HepG2 (cell line): ENCODE results near the gene UQCR11. TPM values are rescaled to one million over a fixed set of nuclear protein-coding genes. Genes with fewer than 3 reads are reported as not detected.

Experiments used
- ATF3 ChIP-seq: sonication (generic); formaldehyde crosslinking; IDR thresholded peaks from 2 replicates; pipeline ENCODE4 v1.4.0; 2020; ENCODE audit warnings: missing genetic modification reagents
- FUBP1 ChIP-seq: sonication (generic); formaldehyde crosslinking; IDR thresholded peaks from 2 replicates; pipeline ENCODE4 v1.5.1; 2020; ENCODE audit warnings: missing genetic modification reagents, mild to moderate bottlenecking, borderline replicate concordance
- HCFC1 ChIP-seq: fragments of 150-350 bp; IDR thresholded peaks from 2 replicates; pipeline ENCODE4 v1.6.1; 2014; ENCODE audit warnings: low read depth, low read length
- HDAC6 ChIP-seq: fragments of 200-600 bp; sonication (generic); IDR thresholded peaks from 2 replicates; pipeline ENCODE4 v1.7.0; 2017; ENCODE audit warnings: mild to moderate bottlenecking, antibody characterized with exemption, low read length, low read depth
- HNF4G ChIP-seq, 2 experiments: sonication (generic) in 1 of 2; formaldehyde crosslinking in 1 of 2; IDR thresholded peaks; 2 replicates each; pipeline versions ENCODE4 v1.4.0 to v1.6.1; 2011 to 2020; ENCODE audit warnings: borderline replicate concordance in 2 of 2, low read depth in 2 of 2, mild to moderate bottlenecking in 2 of 2, low read length in 1 of 2, missing genetic modification reagents in 1 of 2, moderate library complexity in 1 of 2
- PHF21A ChIP-seq: sonication (generic); formaldehyde crosslinking; IDR thresholded peaks from 2 replicates; pipeline ENCODE4 v1.5.0; 2020; ENCODE audit warnings: mild to moderate bottlenecking, missing genetic modification reagents
- POLR2AphosphoS5 ChIP-seq: IDR thresholded peaks from 2 replicates; pipeline ENCODE4 v1.6.1; 2012; ENCODE audit warnings: low read depth, low read length
- PRPF4 ChIP-seq: fragments of 200-400 bp; formaldehyde crosslinking; IDR thresholded peaks from 2 replicates; pipeline ENCODE4 v1.6.1; 2016; ENCODE audit warnings: low read length, low read depth; ENCODE audit not compliant: poor library complexity, severe bottlenecking
- RAD51 ChIP-seq: fragments of 450-650 bp; IDR thresholded peaks from 2 replicates; pipeline ENCODE4 v1.6.1; 2016; ENCODE audit warnings: borderline replicate concordance
- RBFOX2 ChIP-seq: fragments of 200-400 bp; formaldehyde crosslinking; IDR thresholded peaks from 2 replicates; pipeline ENCODE4 v1.6.1; 2017; ENCODE audit warnings: low read depth, mild to moderate bottlenecking, low read length
- SOX13 ChIP-seq, 3 experiments: fragments of 450-650 bp in 1 of 3; sonication (generic) in 1 of 3; formaldehyde crosslinking in 1 of 3; IDR thresholded peaks in 2 of 3; conservative IDR thresholded peaks in 1 of 3; 2 replicates each; pipeline versions ENCODE4 v1.5.0 to v1.6.1; 2016 to 2020; ENCODE audit warnings: antibody characterized with exemption in 1 of 3, mild to moderate bottlenecking in 1 of 3, missing compliant biosample characterization in 1 of 3, missing genetic modification reagents in 1 of 3, moderate library complexity in 1 of 3
- SPEN ChIP-seq: sonication (generic); formaldehyde crosslinking; IDR thresholded peaks from 2 replicates; pipeline ENCODE4 v1.5.1; 2020; ENCODE audit warnings: low read depth, mild to moderate bottlenecking, missing genetic modification reagents
- TEAD2 ChIP-seq: sonication (generic); formaldehyde crosslinking; IDR thresholded peaks from 2 replicates; pipeline ENCODE4 v1.9.0; 2021; ENCODE audit warnings: missing genetic modification reagents
- TEAD3 ChIP-seq: optimal IDR thresholded peaks from 2 replicates; pipeline ENCODE3; 2016; ENCODE audit warnings: borderline replicate concordance
- ZFAT ChIP-seq: sonication (generic); formaldehyde crosslinking; conservative IDR thresholded peaks from 2 replicates; pipeline ENCODE4 v1.8.1; 2023; ENCODE audit warnings: missing genetic modification reagents, inconsistent platforms
- ZNF33B ChIP-seq: sonication (generic); formaldehyde crosslinking; IDR thresholded peaks from 2 replicates; pipeline ENCODE4 v1.5.1; 2020; ENCODE audit warnings: mild to moderate bottlenecking, missing genetic modification reagents
- ZNF570 ChIP-seq: sonication (generic); formaldehyde crosslinking; IDR thresholded peaks from 2 replicates; pipeline ENCODE4 v1.4.0; 2020; ENCODE audit warnings: mild to moderate bottlenecking, missing genetic modification reagents, borderline replicate concordance
- ZSCAN5A ChIP-seq: sonication (generic); formaldehyde crosslinking; IDR thresholded peaks from 2 replicates; pipeline ENCODE4 v1.8.0; 2022; ENCODE audit warnings: mild to moderate bottlenecking, missing genetic modification reagents, borderline replicate concordance
- polyA plus RNA-seq, 8 experiments: library from polyadenylated mRNA; depleted of rRNA in 3 of 8; stranded (reverse) in 7 of 8; unstranded in 1 of 8; fragments of >200 nt; fragmentation: Illumina TruSeq in 4 of 8; extraction: Trizol in 4 of 8; gene quantifications; 2 replicates each; pipeline versions ENCODE4 v1.2.1 to v1.2.3, GENCODE V29; 2011 to 2016; ENCODE audit warnings: low read depth in 4 of 8, missing spikeins in 1 of 8, mixed read lengths in 1 of 8; ENCODE audit not compliant: insufficient read depth in 1 of 8
- total RNA-seq, 5 experiments: library from RNA; depleted of rRNA; stranded (reverse); fragments of >200 nt; fragmentation: Illumina TruSeq; extraction: Trizol; gene quantifications; 2 replicates each; pipeline ENCODE4 v1.2.3, GENCODE V29; 2016; ENCODE audit warnings: low read depth in 1 of 5
- TF ChIP-seq, protein P1 (sequence below), 2 experiments: sonication (generic) in 1 of 2; formaldehyde crosslinking in 1 of 2; IDR thresholded peaks; 2 replicates each; pipeline versions ENCODE4 v1.5.1 to v1.6.1; 2011 to 2020; ENCODE audit warnings: borderline replicate concordance in 1 of 2, low read depth in 1 of 2, low read length in 1 of 2, mild to moderate bottlenecking in 1 of 2, missing genetic modification reagents in 1 of 2, moderate library complexity in 1 of 2
- TF ChIP-seq, protein P2 (sequence below): sonication (generic); formaldehyde crosslinking; IDR thresholded peaks from 2 replicates; pipeline ENCODE4 v1.5.1; 2020; ENCODE audit warnings: mild to moderate bottlenecking, moderate library complexity, missing genetic modification reagents

Gene UQCR11
- total and polyA plus RNA-seq, 2 of the 13 experiments (the other 11 are each of a cell fraction or from before 2014, with no cell fraction given): 125 to 214 TPM

- no peak for TF ChIP-seq ZSCAN5A (CRISPR knock-in tag)
- TF ChIP-seq RAD51: no peak
- TF ChIP-seq HNF4G (IDR thresholded peaks at IDR 0.05; ENCODE audit: borderline replicate concordance, low read depth, low read length): peak; percentile 62
- TF ChIP-seq HNF4G (CRISPR knock-in tag; IDR thresholded peaks at IDR 0.05; ENCODE audit: borderline replicate concordance, low read depth): no peak; the same call in 1 of the 2 replicates
- no peak for TF ChIP-seq PRPF4
- no peak for TF ChIP-seq ZFAT (CRISPR knock-in tag)
- no peak for TF ChIP-seq RBFOX2
- TF ChIP-seq HDAC6: no peak
- no peak for TF ChIP-seq HCFC1
- TF ChIP-seq ZNF570: no peak
- no peak for TF ChIP-seq SPEN (CRISPR knock-in tag)
- no peak for TF ChIP-seq FUBP1 (CRISPR knock-in tag)
- TF ChIP-seq PHF21A (CRISPR knock-in tag): peak; percentile 92
- TF ChIP-seq TEAD2: no peak
- peak; percentile 77 for TF ChIP-seq TEAD3 (CRISPR knock-in tag)
- TF ChIP-seq, protein P1, sequence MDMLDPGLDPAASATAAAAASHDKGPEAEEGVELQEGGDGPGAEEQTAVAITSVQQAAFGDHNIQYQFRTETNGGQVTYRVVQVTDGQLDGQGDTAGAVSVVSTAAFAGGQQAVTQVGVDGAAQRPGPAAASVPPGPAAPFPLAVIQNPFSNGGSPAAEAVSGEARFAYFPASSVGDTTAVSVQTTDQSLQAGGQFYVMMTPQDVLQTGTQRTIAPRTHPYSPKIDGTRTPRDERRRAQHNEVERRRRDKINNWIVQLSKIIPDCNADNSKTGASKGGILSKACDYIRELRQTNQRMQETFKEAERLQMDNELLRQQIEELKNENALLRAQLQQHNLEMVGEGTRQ (IDR thresholded peaks at IDR 0.05; ENCODE audit: low read depth, low read length): no peak
- TF ChIP-seq, protein P1 (CRISPR knock-in tag; IDR thresholded peaks at IDR 0.05; ENCODE audit: borderline replicate concordance): no peak
- TF ChIP-seq ATF3 (CRISPR knock-in tag): no peak
- TF ChIP-seq ZNF33B (CRISPR knock-in tag): no peak
- TF ChIP-seq, protein P2, sequence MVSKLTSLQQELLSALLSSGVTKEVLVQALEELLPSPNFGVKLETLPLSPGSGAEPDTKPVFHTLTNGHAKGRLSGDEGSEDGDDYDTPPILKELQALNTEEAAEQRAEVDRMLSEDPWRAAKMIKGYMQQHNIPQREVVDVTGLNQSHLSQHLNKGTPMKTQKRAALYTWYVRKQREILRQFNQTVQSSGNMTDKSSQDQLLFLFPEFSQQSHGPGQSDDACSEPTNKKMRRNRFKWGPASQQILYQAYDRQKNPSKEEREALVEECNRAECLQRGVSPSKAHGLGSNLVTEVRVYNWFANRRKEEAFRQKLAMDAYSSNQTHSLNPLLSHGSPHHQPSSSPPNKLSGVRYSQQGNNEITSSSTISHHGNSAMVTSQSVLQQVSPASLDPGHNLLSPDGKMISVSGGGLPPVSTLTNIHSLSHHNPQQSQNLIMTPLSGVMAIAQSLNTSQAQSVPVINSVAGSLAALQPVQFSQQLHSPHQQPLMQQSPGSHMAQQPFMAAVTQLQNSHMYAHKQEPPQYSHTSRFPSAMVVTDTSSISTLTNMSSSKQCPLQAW (CRISPR knock-in tag): no peak
- TF ChIP-seq POLR2AphosphoS5: peak; percentile 42
- no peak for TF ChIP-seq SOX13 (IDR thresholded peaks at IDR 0.05)
- no peak for TF ChIP-seq SOX13 (CRISPR knock-in tag; conservative IDR thresholded peaks at IDR 0.05 in 1 of 2, IDR thresholded peaks at IDR 0.05 in 1 of 2)
Measured at GRCh38 chr19:1587872-1588271, 17.4 kb downstream of the UQCR11 start (continued).
